Kidney (tissue), 22 donors: ENCODE results near the gene PIRT. TPM values are rescaled to one million over a fixed set of nuclear protein-coding genes. Genes with fewer than 3 reads are reported as not detected.

ENCODE experiments used
- DNase-seq, 5 donors: peaks; one replicate each; pipeline ENCODE4 v3.0.0-alpha.2; 2013 to 2020
- FAIRE-seq: peaks from 2 replicates; lab custom pipeline; 2012; peaks lifted over from hg19 to GRCh38; lab: Jason Lieb, UNC
- H3K27ac ChIP-seq, 2 donors: one replicate each; pipeline ENCODE4 v1.7.0; 2013; ENCODE audit warnings: low read depth in 2 of 2, low read length in 2 of 2, inconsistent platforms in 1 of 2
- H3K27me3 ChIP-seq: one replicate; pipeline ENCODE4 v1.7.1; 2013; ENCODE audit warnings: low read length, inconsistent platforms; ENCODE audit not compliant: control insufficient read depth, insufficient read depth
- H3K36me3 ChIP-seq, 3 donors: one replicate each; pipeline versions ENCODE4 v1.7.0 to v1.7.1; 2013; ENCODE audit warnings: low read length in 3 of 3, control low read depth in 1 of 3, inconsistent platforms in 1 of 3; ENCODE audit not compliant: insufficient read depth in 3 of 3, control insufficient read depth in 2 of 3
- H3K4me1 ChIP-seq, 3 donors: one replicate each; pipeline versions ENCODE4 v1.7.0 to v1.7.1; 2013; ENCODE audit warnings: low read length in 3 of 3, inconsistent platforms in 1 of 3, low read depth in 1 of 3; ENCODE audit not compliant: control insufficient read depth in 2 of 3, insufficient read depth in 2 of 3
- H3K4me3 ChIP-seq, 3 donors: one replicate each; pipeline versions ENCODE4 v1.7.0 to v1.8.1; 2013; ENCODE audit warnings: low read length in 3 of 3, control low read depth in 1 of 3, inconsistent platforms in 1 of 3
- H3K9ac ChIP-seq, 3 donors: one replicate each; pipeline versions ENCODE4 v1.7.0 to v1.7.1; 2013; ENCODE audit warnings: low read length in 3 of 3, control low read depth in 1 of 3, inconsistent platforms in 1 of 3
- H3K9me3 ChIP-seq, 3 donors: one replicate each; pipeline versions ENCODE4 v1.7.0 to v1.7.1; 2013; ENCODE audit warnings: low read length in 3 of 3, control low read depth in 1 of 3, inconsistent platforms in 1 of 3; ENCODE audit not compliant: control insufficient read depth in 2 of 3, insufficient read depth in 1 of 3
- CTCF ChIP-seq: IDR thresholded peaks from 3 replicates; pipeline ENCODE4 v1.5.1; 2012; ENCODE audit warnings: mild to moderate bottlenecking, moderate library complexity, borderline replicate concordance; ENCODE audit not compliant: insufficient read depth; ENCODE audit errors: extremely low read depth
- intact Hi-C: fragments of 100-400 bp; cut with DNase I; formaldehyde crosslinking; loops from one replicate; pipeline ENCODE4 v1.11.1; 2022
- long read RNA-seq, 10 donors: library from polyadenylated mRNA in 1 of 10; unstranded in 1 of 10; transcript quantifications; one replicate each; pipeline ENCODE4 v2.0.0 and lab custom pipeline, GENCODE V29; 2021 to 2026
- polyA plus RNA-seq: library from polyadenylated mRNA; stranded (reverse); fragments of 350-450 nt; fragmentation: Illumina TruSeq; extraction: RNeasy Lipid Tissue Mini Kit (QIAGEN cat#74804); gene quantifications from one replicate; pipeline ENCODE4 v1.2.3, GENCODE V29; 2014; ENCODE audit warnings: low read depth, low replicate concordance; ENCODE audit not compliant: insufficient read depth
- total RNA-seq: library from RNA; stranded (reverse); fragmentation: NEBNext Ultra II Directional; extraction: Animal tissue kit (Norgen Biotek cat#: 25700); gene quantifications from one replicate; pipeline ENCODE4 v1.2.1, GENCODE V29; 2021
- donor health status: control.
- donor health status: control.
- donor health status: control.
- donor health status: control.
- donor health status: control.
- donor health status: DM: yes; HTN: yes; CAD: no.
- donor health status: Normal renal cell carcinoma (clear cell type).

Gene PIRT
- total RNA-seq (not detected), polyA plus RNA-seq (not detected)
- long read RNA-seq, donor 1, result 0 reads
- long read RNA-seq, donor 2, result 0 reads
- long read RNA-seq, donor 3, result 0 reads
- long read RNA-seq, donor 4, result 0 reads
- long read RNA-seq, donor 5, result 0 reads
- long read RNA-seq, donor 6, result 0 reads
- long read RNA-seq, donor 7, result 0 reads
- long read RNA-seq, donor 8, result 0 reads
- long read RNA-seq, donor 9, result 0 reads
- long read RNA-seq, donor 10, result 0 reads

GRCh38 chr17:10837921-10838320 is at the start of gene PIRT:
PIRT (minus strand) TSS chr17:10838087; CDS start chr17:10825645, 12,442 bp downstream.
- H3K27me3 ChIP-seq, result no peaks in the 10 kb centered on the region
- no peak for DNase-seq
- no peaks in the 10 kb centered on the region for H3K4me1 ChIP-seq
- H3K9ac ChIP-seq, result no peak within 1 kb of the TSS
- no peak for TF ChIP-seq CTCF
- intact Hi-C loops, result loop anchor here (10.0 kb wide), 1 partner anchor 93 kb away; no protein-coding TSS in a partner anchor
- no peak for FAIRE-seq
- H3K36me3 ChIP-seq, result no peaks in the 10 kb centered on the region
- no peak within 1 kb of the TSS for H3K4me3 ChIP-seq
- no peak within 1 kb of the TSS for H3K27ac ChIP-seq
- no peaks in the 10 kb centered on the region for H3K9me3 ChIP-seq

GRCh38 chr17:10881959-10882358 is 44.1 kb upstream of the PIRT start:
- intact Hi-C loops, result no loop called here
- no peaks in the 10 kb centered on the region for H3K27me3 ChIP-seq
- H3K9ac ChIP-seq, result no peak overlapping the region
- no peaks in the 10 kb centered on the region for H3K4me1 ChIP-seq
- H3K9me3 ChIP-seq, result no peaks in the 10 kb centered on the region
- no peak overlapping the region for H3K4me3 ChIP-seq
- FAIRE-seq, result no peak
- DNase-seq, result no peak
- H3K27ac ChIP-seq, result no peak overlapping the region
- H3K36me3 ChIP-seq, result no peaks in the 10 kb centered on the region
- no peak for TF ChIP-seq CTCF

- DNase-seq, result peak in 4 of 5 donors; percentile 46 to 76 (median 56)
- Histone ChIP-seq H3K27me3 (no peaks in the 10 kb centered on the region), H3K9me3 (no peaks in the 10 kb centered on the region), H3K36me3 (no peaks in the 10 kb centered on the region), H3K4me1 (no peaks in the 10 kb centered on the region), H3K9ac (no peak overlapping the region), H3K4me3 (no peak overlapping the region), H3K27ac (no peak overlapping the region)
- peak; percentile 49 for TF ChIP-seq CTCF
- FAIRE-seq, result no peak
- intact Hi-C loops, result no loop called here
Measured at GRCh38 chr17:10879190-10879836, 41.4 kb upstream of the PIRT start.
